Ovary (tissue), 3 donors: Measurements from ENCODE around the gene CFAP73.

Source experiments
- CTCF ChIP-seq, 3 donors: fragments of 450-650 bp in 2 of 3; fragments of 200-600 bp in 1 of 3; IDR thresholded peaks; one replicate each; pipeline versions ENCODE4 v1.5.1 to v1.8.0; 2016 to 2022; ENCODE audit warnings: antibody characterized with exemption in 3 of 3, mild to moderate bottlenecking in 1 of 3
- POLR2A ChIP-seq: fragments of 450-650 bp; IDR thresholded peaks from one replicate; pipeline ENCODE4 v1.6.1; 2017; ENCODE audit warnings: antibody characterized with exemption, mild to moderate bottlenecking, moderate library complexity
- donor health status: DM: no; HTN: no; CAD: no.

GRCh38 chr12:113198296-113198695 is 48.8 kb downstream of the CFAP73 start:
- TF ChIP-seq CTCF (IDR thresholded peaks at IDR 0.05) (no peak), POLR2A (no peak)
